GM19438 (cell line): ENCODE measurements around the gene MAGEB5.
"Not testable (repeated sequence)": the region's sequence is repeated elsewhere in the genome, so short reads cannot be mapped to it uniquely, and the experiment has no call there.

ENCODE experiments used
- ATAC-seq: cut with Tn5 transposase; IDR thresholded peaks from one replicate; pipeline ENCODE4 v1.9.1; 2021; ENCODE audit warnings: low read depth; ENCODE audit not compliant: unreplicated experiment

MAGEB5 gene, protein sequence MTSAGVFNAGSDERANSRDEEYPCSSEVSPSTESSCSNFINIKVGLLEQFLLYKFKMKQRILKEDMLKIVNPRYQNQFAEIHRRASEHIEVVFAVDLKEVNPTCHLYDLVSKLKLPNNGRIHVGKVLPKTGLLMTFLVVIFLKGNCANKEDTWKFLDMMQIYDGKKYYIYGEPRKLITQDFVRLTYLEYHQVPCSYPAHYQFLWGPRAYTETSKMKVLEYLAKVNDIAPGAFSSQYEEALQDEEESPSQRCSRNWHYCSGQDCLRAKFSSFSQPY

DNA sequence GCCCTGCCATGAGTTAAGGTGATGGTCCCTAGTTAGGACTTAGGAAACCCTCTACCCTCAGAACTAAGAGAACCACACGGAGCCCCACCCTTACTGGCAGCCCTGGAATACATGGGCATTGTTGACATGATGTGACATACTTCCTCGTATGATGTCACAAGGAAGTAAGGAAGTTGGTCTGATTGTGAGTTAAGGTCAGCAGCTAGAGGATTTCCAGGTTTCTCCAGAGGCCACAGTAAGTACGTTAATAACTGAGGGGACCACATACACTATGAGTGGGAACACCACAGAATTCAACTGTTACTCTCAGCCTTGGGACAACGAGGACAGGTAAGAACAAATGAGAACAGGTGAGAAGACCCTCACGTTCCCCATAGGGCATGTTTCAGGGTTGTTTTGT, at the start of gene MAGEB5:
TSS of gene MAGEB5 (plus strand) at position 301 of the 400 bp plus-strand sequence. CDS start 1,133 bp downstream, outside the sequence.
- ATAC-seq: no peak

DNA sequence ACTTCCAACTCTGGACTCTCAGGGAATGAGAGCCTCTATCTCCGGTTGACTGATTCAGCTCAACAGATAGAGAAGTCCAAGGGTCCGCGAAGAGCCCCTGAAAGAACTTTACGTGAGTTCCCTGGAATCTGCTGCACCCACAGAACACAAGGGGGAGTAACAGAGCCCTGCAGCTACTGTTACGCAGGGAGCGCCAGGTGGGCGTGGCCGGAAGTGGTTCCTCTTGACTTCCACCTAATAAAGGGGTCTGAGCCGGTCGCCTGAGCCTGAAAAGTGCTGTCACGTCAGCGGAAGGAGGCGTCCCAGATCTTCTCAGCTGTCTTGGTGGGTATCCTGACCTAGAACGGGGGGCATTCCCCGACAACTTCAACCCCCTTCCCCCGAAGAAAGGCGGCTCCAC, 23.8 kb upstream of the MAGEB5 start, which contains the start of gene MAGEB6:
TSS of gene MAGEB6 (plus strand) at position 237 of the 400 bp plus-strand sequence. CDS start 1,407 bp downstream, outside the sequence.
- ATAC-seq: no peak

DNA sequence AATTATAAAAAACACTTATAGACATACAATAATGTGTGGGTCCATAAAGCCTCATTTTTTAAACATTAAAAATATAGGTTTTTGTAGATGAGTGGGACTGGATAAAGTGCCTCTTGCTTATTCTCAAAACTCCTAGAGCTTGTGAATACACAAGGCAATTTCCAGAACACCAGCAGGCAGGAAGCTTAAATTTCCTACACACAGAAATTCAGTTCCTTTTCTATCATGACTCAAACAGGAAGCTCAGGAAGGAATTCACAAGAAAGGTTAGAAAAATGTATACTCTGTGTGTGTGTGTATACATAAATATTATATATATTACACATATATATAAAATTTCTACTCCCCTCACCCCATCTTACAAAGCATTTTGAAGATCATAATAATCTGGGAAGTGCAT, 12.4 kb upstream of the MAGEB5 start:
- no peak for ATAC-seq

GRCh38 chrX:26204717-26205116, 11.3 kb upstream of the MAGEB5 start:
- not testable (repeated sequence) for ATAC-seq

DNA sequence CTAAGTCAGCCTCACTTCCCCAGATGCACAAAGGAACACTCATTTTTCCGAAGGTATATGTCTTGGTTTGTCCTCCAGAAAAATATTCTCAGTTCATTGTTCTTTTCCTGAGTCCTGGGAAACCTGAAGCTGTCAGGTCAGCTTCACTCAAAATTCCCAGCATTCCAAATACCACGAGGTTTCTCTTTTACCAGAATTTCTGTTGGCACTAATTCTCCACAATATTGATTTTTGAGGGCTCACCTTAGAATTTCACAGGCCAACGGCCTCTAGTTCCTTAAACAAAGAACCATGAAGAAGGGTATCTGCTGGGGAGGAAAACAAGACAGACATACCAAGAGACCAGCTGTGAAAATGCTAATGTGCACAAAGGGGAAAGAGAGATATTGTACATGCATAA, 8.0 kb upstream of the MAGEB5 start:
- ATAC-seq: no peak

- ATAC-seq: no peak
These were observed 3.4 kb downstream of the MAGEB5 start for GRCh38 chrX:26219351-26219750.

- ATAC-seq: no peak
These were observed 18.2 kb downstream of the MAGEB5 start for GRCh38 chrX:26234177-26234576.

DNA sequence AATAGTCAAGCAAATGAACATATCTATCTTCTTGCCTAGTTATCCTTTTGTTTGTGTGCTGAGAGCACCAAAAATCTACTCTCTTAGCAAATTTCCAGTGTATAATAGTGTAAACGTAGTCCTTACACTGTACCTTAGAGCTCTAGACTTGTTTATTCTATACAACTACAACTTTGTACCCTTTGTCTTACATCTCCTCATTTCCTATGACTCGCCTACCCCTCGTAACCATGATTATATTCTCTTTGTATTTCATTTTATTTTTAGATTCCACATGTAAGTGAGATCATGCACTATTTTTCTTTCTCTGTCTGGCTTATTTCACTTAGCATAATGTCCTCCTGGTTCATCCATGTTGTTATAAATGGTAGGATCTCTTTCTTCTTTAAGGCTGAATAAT, 37.6 kb downstream of the MAGEB5 start:
- ATAC-seq: no peak

DNA sequence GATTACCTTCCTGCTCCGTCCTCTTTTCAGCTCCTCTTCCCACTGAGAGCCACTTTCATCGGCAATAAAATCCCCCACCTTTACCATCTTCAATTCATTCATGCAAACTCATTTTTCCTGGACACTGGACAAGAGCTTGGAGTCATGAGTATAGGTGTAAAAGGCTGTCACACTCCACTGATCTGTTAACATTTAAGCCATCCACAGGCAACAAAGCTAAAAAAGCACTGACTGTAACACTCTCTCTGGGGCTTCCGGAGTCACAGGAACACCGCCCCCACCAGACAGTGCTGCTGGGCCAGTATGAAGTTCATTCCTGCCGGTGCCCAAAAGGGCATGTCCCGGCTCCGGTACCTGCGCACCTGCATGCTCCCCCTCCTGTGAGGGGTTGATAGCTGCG, 38.5 kb downstream of the MAGEB5 start:
- no peak for ATAC-seq

DNA sequence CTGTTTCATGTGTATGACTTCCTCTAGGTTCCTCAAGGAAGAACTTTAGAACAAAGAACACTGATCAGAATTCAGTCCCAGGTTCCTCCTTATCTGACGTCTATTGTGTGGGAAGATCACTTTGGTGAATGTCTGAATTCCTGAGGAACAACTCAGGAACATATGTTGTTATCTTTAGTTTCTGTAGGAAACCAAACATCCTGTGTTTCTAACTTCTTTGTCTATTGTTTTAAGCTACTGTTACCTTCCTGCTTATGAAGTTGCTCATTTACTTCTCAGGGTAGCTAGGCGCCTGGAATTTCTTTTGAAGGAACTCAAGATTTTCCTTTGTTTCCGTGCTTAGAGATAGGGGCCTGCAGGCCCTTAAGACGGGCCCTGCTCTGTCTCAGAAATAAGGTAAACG, 46.2 kb downstream of the MAGEB5 start:
- no peak for ATAC-seq
